Brain microvascular endothelial cell (primary cell): Measurements from ENCODE around the gene TSPOAP1.

Experiments used
- DNase-seq: peaks from one replicate; pipeline ENCODE4 v3.0.0-alpha.2; 2020
- H3K27ac ChIP-seq: fragments of 250-450 bp; sonication (Bioruptor Pico); 2 replicates; pipeline ENCODE4 v1.5.1; 2020; ENCODE audit warnings: mild to moderate bottlenecking, moderate library complexity
- H3K27me3 ChIP-seq: fragments of 250-450 bp; sonication (Bioruptor Pico); replicated peaks from 2 replicates; pipeline ENCODE4 v1.5.1; 2020; ENCODE audit warnings: mild to moderate bottlenecking
- H3K36me3 ChIP-seq: fragments of 250-450 bp; sonication (Bioruptor Pico); replicated peaks from 2 replicates; pipeline ENCODE4 v1.5.1; 2020; ENCODE audit warnings: mild to moderate bottlenecking
- H3K4me3 ChIP-seq: 2 replicates; pipeline ENCODE4 v1.5.1; 2011; ENCODE audit warnings: low read depth, mild to moderate bottlenecking, control low read depth, low read length, moderate library complexity
- CTCF ChIP-seq: IDR thresholded peaks from 2 replicates; pipeline ENCODE4 v1.5.1; 2011; ENCODE audit warnings: low read depth, mild to moderate bottlenecking, moderate library complexity, low read length, control low read depth, inconsistent platforms; ENCODE audit errors: missing control alignments
- in situ Hi-C: cut with HindIII; loops from 2 replicates; pipeline ENCODE4 v1.10.0; 2017; ENCODE audit warnings: low sequenced_read_pairs, low pct_ligation_motif_present

TSPOAP1 gene

GRCh38 chr17:58272367-58273280, 56.0 kb downstream of the TSPOAP1 start:
- TF ChIP-seq CTCF, result no peak
- H3K36me3 ChIP-seq, result no peaks in the 10 kb centered on the region
- H3K4me3 ChIP-seq, result no peak overlapping the region
- H3K27ac ChIP-seq, result no peak overlapping the region
- DNase-seq, result no peak
- in situ Hi-C loops, result no loop called here
- no peaks in the 10 kb centered on the region for H3K27me3 ChIP-seq

- H3K4me3 ChIP-seq, result no peak overlapping the region
- in situ Hi-C loops, result no loop called here
- H3K27me3 ChIP-seq, result no peaks in the 10 kb centered on the region
- no peak for DNase-seq
- no peak for TF ChIP-seq CTCF
- no peaks in the 10 kb centered on the region for H3K36me3 ChIP-seq
- no peak overlapping the region for H3K27ac ChIP-seq
Observed at GRCh38 chr17:58271216-58271931, 57.2 kb downstream of the TSPOAP1 start.

- H3K27ac ChIP-seq, result no peak overlapping the region
- DNase-seq, result no peak
- no peak overlapping the region for H3K4me3 ChIP-seq
- H3K27me3 ChIP-seq, result no peaks in the 10 kb centered on the region
- no peaks in the 10 kb centered on the region for H3K36me3 ChIP-seq
- TF ChIP-seq CTCF, result peak; percentile 35
- in situ Hi-C loops, result no loop called here
Observed at GRCh38 chr17:58270476-58271215, 57.9 kb downstream of the TSPOAP1 start.

GRCh38 chr17:58269557-58270291, 58.9 kb downstream of the TSPOAP1 start:
- no peaks in the 10 kb centered on the region for H3K27me3 ChIP-seq
- H3K4me3 ChIP-seq, result no peak overlapping the region
- no peak for TF ChIP-seq CTCF
- in situ Hi-C loops, result no loop called here
- no peak for DNase-seq
- no peaks in the 10 kb centered on the region for H3K36me3 ChIP-seq
- no peak overlapping the region for H3K27ac ChIP-seq

GRCh38 chr17:58268774-58269556, 59.6 kb downstream of the TSPOAP1 start:
- in situ Hi-C loops, result no loop called here
- Histone ChIP-seq H3K36me3 (no peaks in the 10 kb centered on the region), H3K27me3 (no peaks in the 10 kb centered on the region), H3K27ac (no peak overlapping the region), H3K4me3 (no peak overlapping the region)
- DNase-seq, result no peak
- TF ChIP-seq CTCF, result no peak
